Vagina (tissue), 2 donors: ENCODE measurements around the gene SFI1. TPM values are rescaled to one million over a fixed set of nuclear protein-coding genes. Genes with fewer than 3 reads are reported as not detected.

Experiments used
- DNase-seq, 2 donors: peaks; one replicate each; pipeline ENCODE4 v3.0.0-alpha.2; 2017; ENCODE audit errors: extremely low spot score in 2 of 2
- H3K27ac ChIP-seq: fragments of 200-600 bp; sonication (generic); one replicate; pipeline ENCODE4 v1.5.1; 2019
- H3K27me3 ChIP-seq: fragments of 200-600 bp; sonication (generic); one replicate; pipeline ENCODE4 v1.5.1; 2019
- H3K36me3 ChIP-seq, 2 donors: fragments of 200-600 bp; sonication (generic); one replicate each; pipeline ENCODE4 v1.5.1; 2017 to 2019
- H3K4me1 ChIP-seq: fragments of 200-600 bp; sonication (generic); one replicate; pipeline ENCODE4 v1.5.1; 2019
- H3K4me3 ChIP-seq, 2 donors: fragments of 200-600 bp; sonication (generic); 1 replicate in 1 of 2; 2 replicates in 1 of 2; pipeline ENCODE4 v1.5.1; 2016 to 2019
- H3K9me3 ChIP-seq: fragments of 200-600 bp; sonication (generic); one replicate; pipeline ENCODE4 v1.5.1; 2019
- POLR2A ChIP-seq, 2 donors: fragments of 450-650 bp; IDR thresholded peaks; one replicate each; pipeline ENCODE4 v1.6.1; 2017; ENCODE audit warnings: antibody characterized with exemption in 2 of 2, mild to moderate bottlenecking in 2 of 2, moderate library complexity in 2 of 2
- POLR2AphosphoS5 ChIP-seq, 2 donors: sonication (generic); formaldehyde crosslinking; IDR thresholded peaks; one replicate each; pipeline ENCODE4 v1.9.0; 2017; ENCODE audit warnings: antibody characterized with exemption in 2 of 2, mild to moderate bottlenecking in 2 of 2, low read depth in 1 of 2; ENCODE audit not compliant: insufficient read depth in 1 of 2
- intact Hi-C: fragments of 100-400 bp; cut with DNase I; formaldehyde crosslinking; loops from one replicate; pipeline ENCODE4 v1.15.1; 2023
- total RNA-seq: library from RNA; depleted of rRNA; stranded (reverse); fragments of >200 nt; gene quantifications from one replicate; pipeline ENCODE4 v1.2.3, GENCODE V29; 2016
- TF ChIP-seq, protein P1 (sequence below), 3 experiments: fragments of 450-650 bp in 2 of 3; fragments of 200-600 bp in 1 of 3; sonication (generic) in 1 of 3; IDR thresholded peaks; one replicate each; pipeline ENCODE4 v1.5.1; 2017 to 2019; ENCODE audit warnings: antibody characterized with exemption in 3 of 3, mild to moderate bottlenecking in 2 of 3, moderate library complexity in 2 of 3

SFI1 gene
- total RNA-seq, 1 donor from 2014 or later: 33.6 TPM

DNA sequence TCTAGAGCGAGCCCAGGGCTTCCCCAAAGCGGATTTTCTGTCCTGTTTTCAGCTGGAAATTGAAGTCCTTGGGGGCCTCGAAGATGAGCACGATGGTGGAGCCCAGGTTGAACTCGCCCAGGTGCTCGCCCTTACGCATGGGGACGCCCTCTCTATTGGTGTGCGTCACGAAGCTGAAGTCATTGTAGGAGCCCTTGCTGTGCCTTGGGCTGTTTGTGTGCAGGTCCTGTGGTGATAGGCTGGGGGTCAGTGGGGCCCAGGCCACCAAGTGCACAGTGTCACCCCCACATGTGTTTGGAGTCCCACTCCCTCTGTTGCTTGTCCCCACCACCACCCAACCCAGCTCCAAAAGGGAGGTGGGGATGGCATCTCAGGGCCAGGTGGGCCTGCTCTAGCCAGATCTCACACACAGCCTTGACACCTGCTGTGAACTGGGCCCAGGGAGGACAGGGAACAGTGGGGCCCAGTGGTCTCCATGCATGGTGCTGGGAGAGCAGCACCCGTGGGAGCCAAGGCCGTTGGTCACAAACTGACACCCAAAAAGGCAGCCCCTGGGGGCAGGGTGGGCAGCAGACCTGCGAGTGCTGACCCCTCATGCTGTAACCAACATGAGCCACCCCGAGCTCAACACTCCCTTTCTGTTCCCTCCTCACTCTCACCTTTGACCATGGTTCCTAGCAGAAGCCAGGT, 123.4 kb downstream of the SFI1 start:
- no peak overlapping the region for H3K27ac ChIP-seq
- H3K9me3 ChIP-seq: no peaks in the 10 kb centered on the region
- TF ChIP-seq POLR2A (IDR thresholded peaks at IDR 0.05): no peak
- TF ChIP-seq POLR2AphosphoS5 (IDR thresholded peaks at IDR 0.05; ENCODE audit: insufficient read depth in 1 of 2, low read depth in 1 of 2): no peak
- TF ChIP-seq, protein P1, sequence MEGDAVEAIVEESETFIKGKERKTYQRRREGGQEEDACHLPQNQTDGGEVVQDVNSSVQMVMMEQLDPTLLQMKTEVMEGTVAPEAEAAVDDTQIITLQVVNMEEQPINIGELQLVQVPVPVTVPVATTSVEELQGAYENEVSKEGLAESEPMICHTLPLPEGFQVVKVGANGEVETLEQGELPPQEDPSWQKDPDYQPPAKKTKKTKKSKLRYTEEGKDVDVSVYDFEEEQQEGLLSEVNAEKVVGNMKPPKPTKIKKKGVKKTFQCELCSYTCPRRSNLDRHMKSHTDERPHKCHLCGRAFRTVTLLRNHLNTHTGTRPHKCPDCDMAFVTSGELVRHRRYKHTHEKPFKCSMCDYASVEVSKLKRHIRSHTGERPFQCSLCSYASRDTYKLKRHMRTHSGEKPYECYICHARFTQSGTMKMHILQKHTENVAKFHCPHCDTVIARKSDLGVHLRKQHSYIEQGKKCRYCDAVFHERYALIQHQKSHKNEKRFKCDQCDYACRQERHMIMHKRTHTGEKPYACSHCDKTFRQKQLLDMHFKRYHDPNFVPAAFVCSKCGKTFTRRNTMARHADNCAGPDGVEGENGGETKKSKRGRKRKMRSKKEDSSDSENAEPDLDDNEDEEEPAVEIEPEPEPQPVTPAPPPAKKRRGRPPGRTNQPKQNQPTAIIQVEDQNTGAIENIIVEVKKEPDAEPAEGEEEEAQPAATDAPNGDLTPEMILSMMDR (IDR thresholded peaks at IDR 0.05): no peak
- peaks cover 2% of the 10 kb centered on the region for H3K4me1 ChIP-seq
- intact Hi-C loops: no loop called here
- peaks cover 0 to 43% of the 10 kb centered on the region in 2 donors for H3K36me3 ChIP-seq
- H3K4me3 ChIP-seq: no peak overlapping the region
- DNase-seq: no peak
- no peaks in the 10 kb centered on the region for H3K27me3 ChIP-seq

GRCh38 chr22:31620756-31621480, 124.6 kb downstream of the SFI1 start:
- no peaks in the 10 kb centered on the region for H3K9me3 ChIP-seq
- H3K36me3 ChIP-seq: peaks cover 0 to 43% of the 10 kb centered on the region in 2 donors
- DNase-seq: no peak
- intact Hi-C loops: no loop called here
- peaks cover 14% of the 10 kb centered on the region for H3K4me1 ChIP-seq
- no peak overlapping the region for H3K27ac ChIP-seq
- no peaks in the 10 kb centered on the region for H3K27me3 ChIP-seq
- H3K4me3 ChIP-seq: no peak overlapping the region
- TF ChIP-seq, protein P1 (IDR thresholded peaks at IDR 0.05): no peak
- TF ChIP-seq POLR2AphosphoS5 (IDR thresholded peaks at IDR 0.05; ENCODE audit: insufficient read depth in 1 of 2, low read depth in 1 of 2) (no peak), POLR2A (IDR thresholded peaks at IDR 0.05) (no peak)

DNA sequence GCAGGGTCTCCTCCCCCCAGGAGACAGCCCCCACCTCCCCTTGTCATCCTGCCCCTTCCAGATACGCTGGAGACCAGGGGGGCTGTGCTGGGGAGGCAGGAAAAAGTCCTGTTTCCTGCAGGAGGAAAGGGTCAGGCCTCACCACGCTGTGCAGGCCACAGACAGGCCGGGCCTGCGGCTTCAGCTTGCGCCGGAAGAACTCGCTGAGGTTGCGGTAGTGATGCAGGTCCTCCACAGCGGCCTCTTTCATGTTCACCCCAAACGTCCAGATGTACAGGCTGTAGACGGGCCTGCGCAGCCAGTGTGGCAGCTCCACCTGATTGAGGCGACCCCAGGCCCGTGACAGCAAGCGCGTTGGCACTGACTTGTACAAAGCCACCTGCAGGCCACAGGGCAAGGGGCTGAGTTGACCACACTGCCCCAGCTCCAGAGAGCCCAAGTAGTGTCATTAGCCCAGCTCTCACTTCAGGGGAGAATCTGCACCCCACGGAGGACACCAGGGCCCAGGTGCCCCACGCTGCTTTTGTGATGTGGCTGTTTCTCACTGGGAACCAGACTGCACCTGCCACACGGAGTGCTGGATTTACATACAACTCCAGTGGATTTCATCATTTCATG, 125.3 kb downstream of the SFI1 start:
- Histone ChIP-seq H3K27me3 (no peaks in the 10 kb centered on the region), H3K4me1 (peaks cover 21% of the 10 kb centered on the region), H3K36me3 (peaks cover 0 to 43% of the 10 kb centered on the region in 2 donors), H3K9me3 (no peaks in the 10 kb centered on the region), H3K27ac (no peak overlapping the region), H3K4me3 (no peak overlapping the region)
- intact Hi-C loops: no loop called here
- no peak for DNase-seq
- TF ChIP-seq, protein P1 (IDR thresholded peaks at IDR 0.05): no peak
- TF ChIP-seq POLR2A (IDR thresholded peaks at IDR 0.05) (no peak), POLR2AphosphoS5 (IDR thresholded peaks at IDR 0.05; ENCODE audit: insufficient read depth in 1 of 2, low read depth in 1 of 2) (no peak)

- TF ChIP-seq, protein P1 (IDR thresholded peaks at IDR 0.05): no peak
- TF ChIP-seq POLR2AphosphoS5 (IDR thresholded peaks at IDR 0.05; ENCODE audit: insufficient read depth in 1 of 2, low read depth in 1 of 2) (no peak), POLR2A (IDR thresholded peaks at IDR 0.05) (no peak)
- DNase-seq: no peak
- no peak overlapping the region for H3K4me3 ChIP-seq
- H3K4me1 ChIP-seq: peaks cover 35% of the 10 kb centered on the region
- no peak overlapping the region for H3K27ac ChIP-seq
- H3K9me3 ChIP-seq: no peaks in the 10 kb centered on the region
- intact Hi-C loops: no loop called here
- peaks cover 0 to 36% of the 10 kb centered on the region in 2 donors for H3K36me3 ChIP-seq
- H3K27me3 ChIP-seq: no peaks in the 10 kb centered on the region
Observed at GRCh38 chr22:31622980-31623379, 126.6 kb downstream of the SFI1 start.
